Measurements from ENCODE around the gene LRRC1.

Gene LRRC1

DNA sequence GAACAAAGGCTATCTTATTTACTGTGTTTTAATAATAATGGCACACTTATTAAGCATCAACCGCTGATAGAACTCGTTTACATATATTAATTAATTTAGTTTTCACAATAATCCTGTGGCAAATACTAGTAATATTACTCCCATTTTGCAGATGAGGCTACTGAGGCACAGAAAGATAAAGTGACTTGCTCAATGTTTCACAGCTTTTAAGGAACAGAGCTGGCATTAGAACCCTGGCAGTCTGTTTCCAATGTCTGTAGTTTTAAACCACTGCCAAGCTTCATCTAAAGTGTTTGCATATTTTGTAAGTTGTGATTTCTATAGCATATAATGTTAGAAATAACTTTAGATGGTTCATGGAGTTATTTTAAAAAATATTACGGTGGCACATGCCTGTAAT lies 38.4 kb upstream of the LRRC1 start:
- TF ChIP-seq, protein P1, sequence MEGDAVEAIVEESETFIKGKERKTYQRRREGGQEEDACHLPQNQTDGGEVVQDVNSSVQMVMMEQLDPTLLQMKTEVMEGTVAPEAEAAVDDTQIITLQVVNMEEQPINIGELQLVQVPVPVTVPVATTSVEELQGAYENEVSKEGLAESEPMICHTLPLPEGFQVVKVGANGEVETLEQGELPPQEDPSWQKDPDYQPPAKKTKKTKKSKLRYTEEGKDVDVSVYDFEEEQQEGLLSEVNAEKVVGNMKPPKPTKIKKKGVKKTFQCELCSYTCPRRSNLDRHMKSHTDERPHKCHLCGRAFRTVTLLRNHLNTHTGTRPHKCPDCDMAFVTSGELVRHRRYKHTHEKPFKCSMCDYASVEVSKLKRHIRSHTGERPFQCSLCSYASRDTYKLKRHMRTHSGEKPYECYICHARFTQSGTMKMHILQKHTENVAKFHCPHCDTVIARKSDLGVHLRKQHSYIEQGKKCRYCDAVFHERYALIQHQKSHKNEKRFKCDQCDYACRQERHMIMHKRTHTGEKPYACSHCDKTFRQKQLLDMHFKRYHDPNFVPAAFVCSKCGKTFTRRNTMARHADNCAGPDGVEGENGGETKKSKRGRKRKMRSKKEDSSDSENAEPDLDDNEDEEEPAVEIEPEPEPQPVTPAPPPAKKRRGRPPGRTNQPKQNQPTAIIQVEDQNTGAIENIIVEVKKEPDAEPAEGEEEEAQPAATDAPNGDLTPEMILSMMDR (IDR thresholded peaks at IDR 0.05; ENCODE audit: low read depth, low read length), result no peak
- no peak for DNase-seq (ENCODE audit: extremely low read depth, low read depth)

- TF ChIP-seq, protein P1 (IDR thresholded peaks at IDR 0.05; ENCODE audit: low read depth, low read length), result no peak
- no peak for DNase-seq (ENCODE audit: extremely low read depth, low read depth)
Measured at GRCh38 chr6:53758496-53758895, 36.3 kb upstream of the LRRC1 start.

GRCh38 chr6:53761036-53761435 lies 33.8 kb upstream of the LRRC1 start:
- TF ChIP-seq, protein P1 (IDR thresholded peaks at IDR 0.05; ENCODE audit: low read depth, low read length), result no peak
- DNase-seq (ENCODE audit: extremely low read depth, low read depth), result no peak

DNA sequence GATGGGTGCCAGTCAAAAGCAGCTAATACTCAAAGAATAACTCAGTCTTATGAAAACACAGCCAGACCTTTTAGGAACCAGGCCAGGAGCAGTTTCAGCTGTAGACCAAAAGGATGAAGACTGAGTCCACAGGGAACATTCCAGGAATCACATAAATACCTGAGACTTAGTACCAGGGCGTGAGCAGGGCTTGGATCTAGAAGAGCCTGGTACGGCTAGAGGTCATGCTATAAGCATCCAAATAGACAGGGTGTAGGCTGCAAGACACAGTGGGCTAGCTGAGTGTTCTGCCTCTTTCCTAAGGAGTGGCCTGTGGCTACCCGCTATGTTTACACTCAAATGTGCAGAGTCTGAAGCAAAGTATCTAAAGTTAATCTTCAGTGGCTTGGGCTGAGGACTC lies 29.5 kb upstream of the LRRC1 start:
- DNase-seq (ENCODE audit: extremely low read depth, low read depth), result no peak
- TF ChIP-seq, protein P1 (IDR thresholded peaks at IDR 0.05; ENCODE audit: low read depth, low read length), result no peak

GRCh38 chr6:53766930-53767329 lies 27.9 kb upstream of the LRRC1 start:
- DNase-seq (ENCODE audit: extremely low read depth, low read depth), result no peak
- TF ChIP-seq, protein P1 (IDR thresholded peaks at IDR 0.05; ENCODE audit: low read depth, low read length), result no peak

DNA sequence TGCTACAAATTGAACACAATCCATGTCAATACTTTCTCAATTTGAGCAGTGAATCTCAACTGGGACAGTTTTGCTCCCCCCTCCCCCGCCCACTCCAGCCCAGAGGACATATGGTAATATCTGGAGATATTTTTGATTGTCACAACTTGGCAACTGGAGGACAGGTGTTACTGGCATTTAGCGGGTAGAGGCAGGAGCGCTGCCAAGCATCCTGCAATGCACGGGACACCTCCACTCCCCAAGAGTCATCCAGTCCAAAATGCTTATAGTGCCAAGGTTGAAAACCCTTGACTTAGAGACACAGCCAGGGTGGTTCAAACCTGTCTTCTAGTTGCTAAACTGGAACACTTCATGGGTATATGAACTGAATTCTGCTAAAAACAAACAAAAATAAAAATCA lies 26.9 kb upstream of the LRRC1 start:
- TF ChIP-seq, protein P1 (IDR thresholded peaks at IDR 0.05; ENCODE audit: low read depth, low read length), result no peak
- no peak for DNase-seq (ENCODE audit: extremely low read depth, low read depth)

- DNase-seq (ENCODE audit: extremely low read depth, low read depth), result no peak
- TF ChIP-seq, protein P1 (IDR thresholded peaks at IDR 0.05; ENCODE audit: low read depth, low read length), result no peak
Measured at GRCh38 chr6:53768636-53769035, 26.2 kb upstream of the LRRC1 start.

Measured in AG09319 (cell line).